IPS-20b (cell line): ENCODE results near the gene NASP.
A peak's percentile ranks its signal among the peaks of the same experiment; 100 is the strongest.
"Not testable (repeated sequence)": the region's sequence is repeated elsewhere in the genome, so short reads cannot be mapped to it uniquely, and the experiment has no call there.

Experiments
- H3K27ac ChIP-seq: one replicate; pipeline ENCODE4 v1.5.1; 2013; ENCODE audit warnings: low read length
- H3K27me3 ChIP-seq: 2 replicates; pipeline ENCODE4 v1.6.1; 2013; ENCODE audit warnings: mild to moderate bottlenecking, low read length, inconsistent platforms; ENCODE audit not compliant: insufficient read depth
- H3K36me3 ChIP-seq: 2 replicates; pipeline ENCODE4 v1.6.1; 2013; ENCODE audit warnings: low read depth, mild to moderate bottlenecking, inconsistent platforms, low read length, moderate library complexity; ENCODE audit not compliant: insufficient read depth
- H3K4me1 ChIP-seq: 2 replicates; pipeline ENCODE4 v1.6.1; 2013; ENCODE audit warnings: mild to moderate bottlenecking, control low read depth, inconsistent platforms, low read length, moderate library complexity; ENCODE audit not compliant: insufficient read depth
- H3K4me3 ChIP-seq: 2 replicates; pipeline ENCODE4 v1.5.1; 2013; ENCODE audit warnings: mild to moderate bottlenecking, low read length, inconsistent platforms
- H3K9ac ChIP-seq: 2 replicates; pipeline ENCODE4 v1.6.1; 2013; ENCODE audit warnings: low read depth, mild to moderate bottlenecking, inconsistent platforms, low read length, moderate library complexity
- H3K9me3 ChIP-seq: 2 replicates; pipeline ENCODE4 v1.6.1; 2013; ENCODE audit warnings: mild to moderate bottlenecking, low read depth, low read length, inconsistent platforms; ENCODE audit not compliant: insufficient read depth

The NASP gene

GRCh38 chr1:45574105-45574626, 9.7 kb upstream of the NASP start:
- peaks cover 18% of the 10 kb centered on the region for H3K36me3 ChIP-seq
- peaks cover 16% of the 10 kb centered on the region; the same call in 1 of the 2 replicates for H3K4me1 ChIP-seq
- no peak overlapping the region for H3K27ac ChIP-seq

GRCh38 chr1:45583264-45583665, 576 bp upstream of the NASP start:
- Histone ChIP-seq H3K4me3 (peak overlapping the region; percentile 90), H3K9me3 (no peaks in the 10 kb centered on the region), H3K4me1 (peaks cover 6% of the 10 kb centered on the region; the same call in 1 of the 2 replicates), H3K9ac (peak overlapping the region; percentile 97; the same call in 1 of the 2 replicates), H3K36me3 (peaks cover 32% of the 10 kb centered on the region), H3K27ac (peak overlapping the region; percentile 31), H3K27me3 (no peaks in the 10 kb centered on the region)

More at GRCh38 chr1:45574105-45574626, 9.7 kb upstream of the NASP start:
- H3K27me3 ChIP-seq: no peaks in the 10 kb centered on the region
- H3K9me3 ChIP-seq: no peaks in the 10 kb centered on the region
- H3K4me3 ChIP-seq: no peak overlapping the region
- no peak overlapping the region for H3K9ac ChIP-seq

- Histone ChIP-seq H3K9me3 (no peaks in the 10 kb centered on the region), H3K27me3 (no peaks in the 10 kb centered on the region), H3K4me3 (peak overlapping the region; percentile 90), H3K27ac (peak overlapping the region; percentile 89), H3K9ac (peak overlapping the region; percentile 97), H3K36me3 (peaks cover 44% of the 10 kb centered on the region), H3K4me1 (peaks cover 6% of the 10 kb centered on the region; the same call in 1 of the 2 replicates)
Observed at GRCh38 chr1:45584351-45585109, 689 bp downstream of the NASP start.

- Histone ChIP-seq H3K27ac (peak overlapping the region; percentile 73), H3K4me1 (peaks cover 6% of the 10 kb centered on the region; the same call in 1 of the 2 replicates), H3K9me3 (no peaks in the 10 kb centered on the region), H3K36me3 (peaks cover 50% of the 10 kb centered on the region), H3K27me3 (no peaks in the 10 kb centered on the region), H3K9ac (peak overlapping the region; percentile 97), H3K4me3 (peak overlapping the region; percentile 90)
Observed at GRCh38 chr1:45585110-45585426, 1.2 kb downstream of the NASP start.

- Histone ChIP-seq H3K9ac (peak overlapping the region; percentile 97), H3K27me3 (no peaks in the 10 kb centered on the region), H3K27ac (no peak overlapping the region), H3K4me1 (peaks cover 6% of the 10 kb centered on the region; the same call in 1 of the 2 replicates), H3K9me3 (no peaks in the 10 kb centered on the region), H3K4me3 (peak overlapping the region; percentile 90), H3K36me3 (peaks cover 54% of the 10 kb centered on the region)
Observed at GRCh38 chr1:45585496-45586075, 1.7 kb downstream of the NASP start.

GRCh38 chr1:45586769-45587168, 2.9 kb downstream of the NASP start:
- no peak overlapping the region for H3K27ac ChIP-seq
- peak overlapping the region; percentile 90 for H3K4me3 ChIP-seq
- H3K36me3 ChIP-seq: peaks cover 66% of the 10 kb centered on the region
- H3K4me1 ChIP-seq: peaks cover 6% of the 10 kb centered on the region; the same call in 1 of the 2 replicates
- H3K27me3 ChIP-seq: no peaks in the 10 kb centered on the region
- peak overlapping the region; percentile 2; the same call in 1 of the 2 replicates for H3K9ac ChIP-seq
- no peaks in the 10 kb centered on the region for H3K9me3 ChIP-seq

- Histone ChIP-seq H3K27me3 (no peaks in the 10 kb centered on the region), H3K36me3 (peaks cover 91% of the 10 kb centered on the region), H3K9ac (no peak overlapping the region), H3K4me3 (no peak overlapping the region), H3K4me1 (peaks cover 6% of the 10 kb centered on the region; the same call in 1 of the 2 replicates), H3K9me3 (no peaks in the 10 kb centered on the region), H3K27ac (no peak overlapping the region)
Observed at GRCh38 chr1:45589861-45590260, 6.0 kb downstream of the NASP start.

- Histone ChIP-seq H3K4me3 (no peak overlapping the region), H3K27ac (no peak overlapping the region), H3K4me1 (no peaks in the 10 kb centered on the region), H3K36me3 (peaks cover 98% of the 10 kb centered on the region), H3K9me3 (no peaks in the 10 kb centered on the region), H3K9ac (no peak overlapping the region), H3K27me3 (no peaks in the 10 kb centered on the region)
Observed at GRCh38 chr1:45594412-45594811, 10.6 kb downstream of the NASP start.

- H3K9me3 ChIP-seq, H3K4me3 ChIP-seq, H3K9ac ChIP-seq, H3K27ac ChIP-seq, H3K4me1 ChIP-seq, H3K27me3 ChIP-seq: not testable (repeated sequence)
- H3K36me3 ChIP-seq: peaks cover 97% of the 10 kb centered on the region
Observed at GRCh38 chr1:45596765-45597164, 12.9 kb downstream of the NASP start.

- Histone ChIP-seq H3K9me3 (no peaks in the 10 kb centered on the region), H3K9ac (no peak overlapping the region), H3K27ac (no peak overlapping the region), H3K36me3 (peaks cover 98% of the 10 kb centered on the region), H3K4me1 (no peaks in the 10 kb centered on the region), H3K4me3 (no peak overlapping the region), H3K27me3 (no peaks in the 10 kb centered on the region)
Observed at GRCh38 chr1:45604239-45604638, 20.4 kb downstream of the NASP start.

GRCh38 chr1:45607404-45608074, 23.7 kb downstream of the NASP start:
- H3K9me3 ChIP-seq: no peaks in the 10 kb centered on the region
- H3K36me3 ChIP-seq: peaks cover 96% of the 10 kb centered on the region
- no peaks in the 10 kb centered on the region for H3K4me1 ChIP-seq
- no peak overlapping the region for H3K4me3 ChIP-seq
- H3K27me3 ChIP-seq: no peaks in the 10 kb centered on the region
- H3K27ac ChIP-seq: no peak overlapping the region
- no peak overlapping the region for H3K9ac ChIP-seq
